ENCODE data around the gene FNDC3A. TPM values are rescaled to one million over a fixed set of nuclear protein-coding genes. Genes with fewer than 3 reads are reported as not detected.
A peak's percentile ranks its signal among the peaks of the same experiment; 100 is the strongest.
"Not testable (repeated sequence)": the region's sequence is repeated elsewhere in the genome, so short reads cannot be mapped to it uniquely, and the experiment has no call there.

The FNDC3A gene
- total RNA-seq, 2 experiments from 2014 or later: 25.7 to 26.6 TPM

GRCh38 chr13:48993150-48993549, 17.4 kb downstream of the FNDC3A start:
- no peak for DNase-seq
- peak; percentile 37 for ATAC-seq
- intact Hi-C loops (cut with micrococcal nuclease): no loop called here
- no peaks in the 10 kb centered on the region for H3K27me3 Mint-ChIP-seq
- no peak overlapping the region for H3K27ac Mint-ChIP-seq
- peaks cover 44% of the 10 kb centered on the region for H3K36me3 Mint-ChIP-seq (ENCODE audit: low read depth)
- H3K9me3 Mint-ChIP-seq: peaks cover 12% of the 10 kb centered on the region
- POLR2A ChIA-PET: no interaction called here
- CTCF ChIA-PET: no interaction called here
- no peak for TF ChIP-seq CTCF (IDR thresholded peaks at IDR 0.05)
- no peak overlapping the region for H3K4me3 Mint-ChIP-seq
- H3K4me1 Mint-ChIP-seq (ENCODE audit: low read depth): peaks cover 24% of the 10 kb centered on the region

- peaks cover 22% of the 10 kb centered on the region for H3K9me3 Mint-ChIP-seq
- ChIA-PET POLR2A (no interaction called here), CTCF (no interaction called here)
- peaks cover 26% of the 10 kb centered on the region for H3K4me1 Mint-ChIP-seq (ENCODE audit: low read depth)
- H3K27ac Mint-ChIP-seq: no peak overlapping the region
- TF ChIP-seq CTCF (IDR thresholded peaks at IDR 0.05): no peak
- DNase-seq (no peak), ATAC-seq (peak; percentile 92)
- H3K4me3 Mint-ChIP-seq: no peak overlapping the region
- intact Hi-C loops (cut with micrococcal nuclease): no loop called here
- H3K27me3 Mint-ChIP-seq: no peaks in the 10 kb centered on the region
- H3K36me3 Mint-ChIP-seq (ENCODE audit: low read depth): peaks cover 56% of the 10 kb centered on the region
Observed at GRCh38 chr13:48994706-48995105, 19.0 kb downstream of the FNDC3A start.

- intact Hi-C loops (cut with micrococcal nuclease): no loop called here
- ChIA-PET CTCF (no interaction called here), POLR2A (no interaction called here)
- no peak overlapping the region for H3K27ac Mint-ChIP-seq
- H3K9me3 Mint-ChIP-seq: peaks cover 29% of the 10 kb centered on the region
- TF ChIP-seq CTCF (IDR thresholded peaks at IDR 0.05): no peak
- peaks cover 53% of the 10 kb centered on the region for H3K36me3 Mint-ChIP-seq (ENCODE audit: low read depth)
- ATAC-seq (no peak), DNase-seq (no peak)
- H3K4me3 Mint-ChIP-seq: no peak overlapping the region
- no peaks in the 10 kb centered on the region for H3K27me3 Mint-ChIP-seq
- peaks cover 15% of the 10 kb centered on the region for H3K4me1 Mint-ChIP-seq (ENCODE audit: low read depth)
Observed at GRCh38 chr13:48998641-48999292, 23.1 kb downstream of the FNDC3A start.

- intact Hi-C loops (cut with micrococcal nuclease): no loop called here
Observed at GRCh38 chr13:49000247-49000646, 24.5 kb downstream of the FNDC3A start.

GRCh38 chr13:49018986-49019635, 43.4 kb downstream of the FNDC3A start:
- H3K27ac Mint-ChIP-seq; ATAC-seq; H3K4me3 Mint-ChIP-seq; POLR2A ChIA-PET; intact Hi-C loops (cut with micrococcal nuclease); DNase-seq; H3K9me3 Mint-ChIP-seq; H3K27me3 Mint-ChIP-seq: not testable (repeated sequence)
- CTCF ChIA-PET: interaction anchor here (1.5 kb wide), 1 partner anchor 62 kb away, joined by 3 read pairs; no protein-coding TSS in a partner anchor
- Mint-ChIP-seq H3K36me3 (ENCODE audit: low read depth) (peaks cover 27% of the 10 kb centered on the region), H3K4me1 (ENCODE audit: low read depth) (peaks cover 23% of the 10 kb centered on the region)

More at GRCh38 chr13:49000247-49000646, 24.5 kb downstream of the FNDC3A start:
- Mint-ChIP-seq H3K27me3 (no peaks in the 10 kb centered on the region), H3K4me1 (ENCODE audit: low read depth) (peaks cover 10% of the 10 kb centered on the region), H3K27ac (no peak overlapping the region), H3K9me3 (peaks cover 29% of the 10 kb centered on the region), H3K4me3 (no peak overlapping the region), H3K36me3 (ENCODE audit: low read depth) (peaks cover 47% of the 10 kb centered on the region)
- CTCF ChIA-PET: no interaction called here
- DNase-seq (no peak), ATAC-seq (no peak)
- TF ChIP-seq CTCF (IDR thresholded peaks at IDR 0.05): no peak
- POLR2A ChIA-PET: no interaction called here

Measured in activated CD8-positive, alpha-beta T cell treated with anti-CD3 and anti-CD28 coated beads for 36 hours (primary cell).